Kidney (tissue), 14 donors: ENCODE data around the gene CABP5. TPM values are rescaled to one million over a fixed set of nuclear protein-coding genes. Genes with fewer than 3 reads are reported as not detected.
A peak's percentile ranks its signal among the peaks of the same experiment; 100 is the strongest.

ENCODE experiments used
- DNase-seq, 5 donors: peaks; one replicate each; pipeline ENCODE4 v3.0.0-alpha.2; 2013 to 2020
- FAIRE-seq: peaks from 2 replicates; lab custom pipeline; 2012; peaks lifted over from hg19 to GRCh38; lab: Jason Lieb, UNC
- H3K27ac ChIP-seq, 2 donors: one replicate each; pipeline ENCODE4 v1.7.0; 2013; ENCODE audit warnings: low read depth in 2 of 2, low read length in 2 of 2, inconsistent platforms in 1 of 2
- H3K27me3 ChIP-seq: one replicate; pipeline ENCODE4 v1.7.1; 2013; ENCODE audit warnings: low read length, inconsistent platforms; ENCODE audit not compliant: control insufficient read depth, insufficient read depth
- H3K36me3 ChIP-seq, 3 donors: one replicate each; pipeline versions ENCODE4 v1.7.0 to v1.7.1; 2013; ENCODE audit warnings: low read length in 3 of 3, control low read depth in 1 of 3, inconsistent platforms in 1 of 3; ENCODE audit not compliant: insufficient read depth in 3 of 3, control insufficient read depth in 2 of 3
- H3K4me1 ChIP-seq, 3 donors: one replicate each; pipeline versions ENCODE4 v1.7.0 to v1.7.1; 2013; ENCODE audit warnings: low read length in 3 of 3, inconsistent platforms in 1 of 3, low read depth in 1 of 3; ENCODE audit not compliant: control insufficient read depth in 2 of 3, insufficient read depth in 2 of 3
- H3K4me3 ChIP-seq, 3 donors: one replicate each; pipeline versions ENCODE4 v1.7.0 to v1.8.1; 2013; ENCODE audit warnings: low read length in 3 of 3, control low read depth in 1 of 3, inconsistent platforms in 1 of 3
- H3K9ac ChIP-seq, 3 donors: one replicate each; pipeline versions ENCODE4 v1.7.0 to v1.7.1; 2013; ENCODE audit warnings: low read length in 3 of 3, control low read depth in 1 of 3, inconsistent platforms in 1 of 3
- H3K9me3 ChIP-seq, 3 donors: one replicate each; pipeline versions ENCODE4 v1.7.0 to v1.7.1; 2013; ENCODE audit warnings: low read length in 3 of 3, control low read depth in 1 of 3, inconsistent platforms in 1 of 3; ENCODE audit not compliant: control insufficient read depth in 2 of 3, insufficient read depth in 1 of 3
- CTCF ChIP-seq: IDR thresholded peaks from 3 replicates; pipeline ENCODE4 v1.5.1; 2012; ENCODE audit warnings: mild to moderate bottlenecking, moderate library complexity, borderline replicate concordance; ENCODE audit not compliant: insufficient read depth; ENCODE audit errors: extremely low read depth
- intact Hi-C: fragments of 100-400 bp; cut with DNase I; formaldehyde crosslinking; loops from one replicate; pipeline ENCODE4 v1.11.1; 2022
- polyA plus RNA-seq: library from polyadenylated mRNA; stranded (reverse); fragments of 350-450 nt; fragmentation: Illumina TruSeq; extraction: RNeasy Lipid Tissue Mini Kit (QIAGEN cat#74804); gene quantifications from one replicate; pipeline ENCODE4 v1.2.3, GENCODE V29; 2014; ENCODE audit warnings: low read depth, low replicate concordance; ENCODE audit not compliant: insufficient read depth
- total RNA-seq: library from RNA; stranded (reverse); fragmentation: NEBNext Ultra II Directional; extraction: Animal tissue kit (Norgen Biotek cat#: 25700); gene quantifications from one replicate; pipeline ENCODE4 v1.2.1, GENCODE V29; 2021
- donor health status: control.
- donor health status: control.
- donor health status: control.
- donor health status: control.
- donor health status: control.
- donor health status: DM: yes; HTN: yes; CAD: no.
- donor health status: Normal renal cell carcinoma (clear cell type).

The CABP5 gene
- total and polyA plus RNA-seq, 2 donors from 2014 or later, result not detected

GRCh38 chr19:48060381-48060780 is 16.5 kb upstream of the CABP5 start:
- H3K9me3 ChIP-seq, result no peaks in the 10 kb centered on the region
- no peaks in the 10 kb centered on the region for H3K36me3 ChIP-seq
- H3K27ac ChIP-seq, result no peak overlapping the region
- intact Hi-C loops, result no loop called here
- TF ChIP-seq CTCF, result no peak
- H3K4me1 ChIP-seq, result no peaks in the 10 kb centered on the region
- H3K9ac ChIP-seq, result no peak overlapping the region
- no peaks in the 10 kb centered on the region for H3K27me3 ChIP-seq
- H3K4me3 ChIP-seq, result no peak overlapping the region
- FAIRE-seq (no peak), DNase-seq (no peak)

- Histone ChIP-seq H3K27me3 (no peaks in the 10 kb centered on the region), H3K27ac (no peak overlapping the region), H3K36me3 (no peaks in the 10 kb centered on the region), H3K4me1 (no peaks in the 10 kb centered on the region), H3K9me3 (no peaks in the 10 kb centered on the region), H3K9ac (no peak overlapping the region), H3K4me3 (no peak overlapping the region)
- FAIRE-seq (no peak), DNase-seq (peak in 1 of 5 donors; percentile 18)
- intact Hi-C loops, result no loop called here
- TF ChIP-seq CTCF, result no peak
Observed at GRCh38 chr19:48059331-48059730, 15.5 kb upstream of the CABP5 start.

GRCh38 chr19:48053856-48054255 is 10.0 kb upstream of the CABP5 start:
- Histone ChIP-seq H3K27ac (no peak overlapping the region), H3K9me3 (no peaks in the 10 kb centered on the region), H3K36me3 (no peaks in the 10 kb centered on the region), H3K27me3 (no peaks in the 10 kb centered on the region), H3K9ac (no peak overlapping the region), H3K4me3 (no peak overlapping the region), H3K4me1 (no peaks in the 10 kb centered on the region)
- no peak for TF ChIP-seq CTCF
- intact Hi-C loops, result no loop called here
- DNase-seq (no peak), FAIRE-seq (no peak)

- no peak for TF ChIP-seq CTCF
- no peak overlapping the region for H3K9ac ChIP-seq
- H3K4me1 ChIP-seq, result no peaks in the 10 kb centered on the region
- intact Hi-C loops, result no loop called here
- no peak for FAIRE-seq
- H3K27ac ChIP-seq, result no peak overlapping the region
- no peak overlapping the region for H3K4me3 ChIP-seq
- no peaks in the 10 kb centered on the region for H3K36me3 ChIP-seq
- H3K27me3 ChIP-seq, result no peaks in the 10 kb centered on the region
- no peak for DNase-seq
- no peaks in the 10 kb centered on the region for H3K9me3 ChIP-seq
Observed at GRCh38 chr19:48053076-48053475, 9.2 kb upstream of the CABP5 start.
